ENCODE results near the gene CACNA1H. TPM values are rescaled to one million over a fixed set of nuclear protein-coding genes. Genes with fewer than 3 reads are reported as not detected.

Gene CACNA1H
- total and polyA plus RNA-seq, 7 donors = 1.8 to 5.9 (median 2.3) TPM

DNA sequence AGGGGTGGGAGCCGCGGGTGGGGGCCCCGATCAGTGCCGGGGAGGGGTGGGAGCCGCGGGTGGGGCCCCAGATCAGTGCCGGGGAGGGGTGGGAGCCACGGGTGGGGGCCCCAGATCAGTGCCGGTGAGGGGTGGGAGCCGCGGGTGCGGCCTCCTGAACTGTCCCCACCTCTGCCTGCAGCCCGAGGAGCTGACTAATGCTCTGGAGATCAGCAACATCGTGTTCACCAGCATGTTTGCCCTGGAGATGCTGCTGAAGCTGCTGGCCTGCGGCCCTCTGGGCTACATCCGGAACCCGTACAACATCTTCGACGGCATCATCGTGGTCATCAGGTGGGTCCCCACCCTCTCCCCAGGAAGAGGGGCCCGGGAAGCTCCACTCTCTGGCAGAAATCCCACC, 52.0 kb downstream of the CACNA1H start:
- ATAC-seq (no peak), DNase-seq (no peak)
- intact Hi-C loops (cut with DNase I) = no loop called here
- Histone ChIP-seq H3K4me3 (no peak overlapping the region), H3K27me3 (ENCODE audit: insufficient read depth in 3 of 3, low read length in 2 of 3) (peaks cover 0 to 14% (median 6%) of the 10 kb centered on the region in 3 donors), H3K36me3 (ENCODE audit: insufficient read depth in 1 of 2, low read depth in 1 of 2) (no peaks in the 10 kb centered on the region), H3K4me1 (no peaks in the 10 kb centered on the region), H3K9me3 (no peaks in the 10 kb centered on the region), H3K27ac (no peak overlapping the region)
- TF ChIP-seq, protein P1, sequence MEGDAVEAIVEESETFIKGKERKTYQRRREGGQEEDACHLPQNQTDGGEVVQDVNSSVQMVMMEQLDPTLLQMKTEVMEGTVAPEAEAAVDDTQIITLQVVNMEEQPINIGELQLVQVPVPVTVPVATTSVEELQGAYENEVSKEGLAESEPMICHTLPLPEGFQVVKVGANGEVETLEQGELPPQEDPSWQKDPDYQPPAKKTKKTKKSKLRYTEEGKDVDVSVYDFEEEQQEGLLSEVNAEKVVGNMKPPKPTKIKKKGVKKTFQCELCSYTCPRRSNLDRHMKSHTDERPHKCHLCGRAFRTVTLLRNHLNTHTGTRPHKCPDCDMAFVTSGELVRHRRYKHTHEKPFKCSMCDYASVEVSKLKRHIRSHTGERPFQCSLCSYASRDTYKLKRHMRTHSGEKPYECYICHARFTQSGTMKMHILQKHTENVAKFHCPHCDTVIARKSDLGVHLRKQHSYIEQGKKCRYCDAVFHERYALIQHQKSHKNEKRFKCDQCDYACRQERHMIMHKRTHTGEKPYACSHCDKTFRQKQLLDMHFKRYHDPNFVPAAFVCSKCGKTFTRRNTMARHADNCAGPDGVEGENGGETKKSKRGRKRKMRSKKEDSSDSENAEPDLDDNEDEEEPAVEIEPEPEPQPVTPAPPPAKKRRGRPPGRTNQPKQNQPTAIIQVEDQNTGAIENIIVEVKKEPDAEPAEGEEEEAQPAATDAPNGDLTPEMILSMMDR (IDR thresholded peaks at IDR 0.05) = no peak
- WGBS, 3 donors = 77 to 84% (median 78%) methylated on average over 13 to 16 of the region's 21 CpGs

- H3K4me1 ChIP-seq = no peaks in the 10 kb centered on the region
- H3K27me3 ChIP-seq (ENCODE audit: insufficient read depth in 3 of 3, low read length in 2 of 3) = peaks cover 0 to 19% (median 8%) of the 10 kb centered on the region in 3 donors
- H3K27ac ChIP-seq = no peak overlapping the region
- TF ChIP-seq, protein P1 (IDR thresholded peaks at IDR 0.05) = no peak
- H3K4me3 ChIP-seq = no peak overlapping the region
- DNase-seq = no peak
- H3K36me3 ChIP-seq (ENCODE audit: insufficient read depth in 1 of 2, low read depth in 1 of 2) = no peaks in the 10 kb centered on the region
- H3K9me3 ChIP-seq = no peaks in the 10 kb centered on the region
- 62 to 70% (median 67%) methylated on average over 9 of the region's 9 CpGs for WGBS, 3 donors
- no peak for ATAC-seq
- intact Hi-C loops (cut with DNase I) = no loop called here
These were observed 53.4 kb downstream of the CACNA1H start for GRCh38 chr16:1206326-1206725.

DNA sequence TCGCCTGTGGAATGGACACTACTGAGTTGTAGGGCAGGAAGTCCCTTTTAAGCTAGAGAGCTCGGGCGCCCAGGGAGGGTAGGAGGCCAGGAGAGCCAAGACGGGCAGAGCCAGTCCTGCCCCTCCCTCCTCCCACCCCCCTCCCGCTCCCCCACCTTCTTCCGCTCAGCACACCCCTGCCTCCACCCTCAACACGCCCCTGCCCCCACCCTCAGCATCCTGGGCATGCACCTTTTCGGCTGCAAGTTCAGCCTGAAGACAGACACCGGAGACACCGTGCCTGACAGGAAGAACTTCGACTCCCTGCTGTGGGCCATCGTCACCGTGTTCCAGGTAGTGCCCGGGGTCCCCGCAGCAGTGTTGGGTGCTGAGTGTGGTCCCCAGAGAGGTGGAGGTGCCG, 53.9 kb downstream of the CACNA1H start:
- Histone ChIP-seq H3K4me1 (no peaks in the 10 kb centered on the region), H3K9me3 (no peaks in the 10 kb centered on the region), H3K4me3 (no peak overlapping the region), H3K27ac (no peak overlapping the region), H3K36me3 (ENCODE audit: insufficient read depth in 1 of 2, low read depth in 1 of 2) (no peaks in the 10 kb centered on the region), H3K27me3 (ENCODE audit: insufficient read depth in 3 of 3, low read length in 2 of 3) (peaks cover 0 to 19% (median 7%) of the 10 kb centered on the region in 3 donors)
- DNase-seq (no peak), ATAC-seq (no peak)
- intact Hi-C loops (cut with DNase I) = no loop called here
- TF ChIP-seq, protein P1 (IDR thresholded peaks at IDR 0.05) = no peak
- 69 to 81% (median 72%) methylated on average over 14 to 16 of the region's 16 CpGs for WGBS, 3 donors

GRCh38 chr16:1208239-1208830, 55.4 kb downstream of the CACNA1H start:
- H3K36me3 ChIP-seq (ENCODE audit: insufficient read depth in 1 of 2, low read depth in 1 of 2) = no peaks in the 10 kb centered on the region
- DNase-seq (no peak), ATAC-seq (no peak)
- no peaks in the 10 kb centered on the region for H3K4me1 ChIP-seq
- intact Hi-C loops (cut with DNase I) = no loop called here
- peaks cover 0 to 27% (median 4%) of the 10 kb centered on the region in 3 donors for H3K27me3 ChIP-seq (ENCODE audit: insufficient read depth in 3 of 3, low read length in 2 of 3)
- H3K9me3 ChIP-seq = no peaks in the 10 kb centered on the region
- no peak overlapping the region for H3K27ac ChIP-seq
- WGBS, 3 donors = 78 to 84% (median 79%) methylated on average over 20 to 22 of the region's 22 CpGs
- H3K4me3 ChIP-seq = no peak overlapping the region
- TF ChIP-seq, protein P1 (IDR thresholded peaks at IDR 0.05) = no peak

DNA sequence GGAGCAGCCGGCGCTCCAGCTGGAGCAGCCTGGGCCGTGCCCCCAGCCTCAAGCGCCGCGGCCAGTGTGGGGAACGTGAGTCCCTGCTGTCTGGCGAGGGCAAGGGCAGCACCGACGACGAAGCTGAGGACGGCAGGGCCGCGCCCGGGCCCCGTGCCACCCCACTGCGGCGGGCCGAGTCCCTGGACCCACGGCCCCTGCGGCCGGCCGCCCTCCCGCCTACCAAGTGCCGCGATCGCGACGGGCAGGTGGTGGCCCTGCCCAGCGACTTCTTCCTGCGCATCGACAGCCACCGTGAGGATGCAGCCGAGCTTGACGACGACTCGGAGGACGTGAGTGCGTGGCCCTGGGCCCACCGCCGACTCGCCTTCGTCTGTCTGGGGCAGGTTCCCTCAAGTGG, 56.2 kb downstream of the CACNA1H start:
- Histone ChIP-seq H3K36me3 (ENCODE audit: insufficient read depth in 1 of 2, low read depth in 1 of 2) (no peaks in the 10 kb centered on the region), H3K9me3 (no peaks in the 10 kb centered on the region), H3K4me3 (no peak overlapping the region), H3K27ac (no peak overlapping the region), H3K4me1 (no peaks in the 10 kb centered on the region), H3K27me3 (ENCODE audit: insufficient read depth in 3 of 3, low read length in 2 of 3) (peaks cover 0 to 21% (median 5%) of the 10 kb centered on the region in 3 donors)
- DNase-seq (no peak), ATAC-seq (no peak)
- 87 to 92% (median 91%) methylated on average over 38 to 43 of the region's 43 CpGs for WGBS, 3 donors
- TF ChIP-seq, protein P1 (IDR thresholded peaks at IDR 0.05) = no peak
- intact Hi-C loops (cut with DNase I) = no loop called here
